K562 (cell line): ENCODE data around the gene PDE1A. TPM values are rescaled to one million over a fixed set of nuclear protein-coding genes. Genes with fewer than 3 reads are reported as not detected.

Experiments
- HEY1 ChIP-seq: fragments of 250-450 bp; sonication (Bioruptor Pico); IDR thresholded peaks from 2 replicates; pipeline ENCODE4 v1.5.0; 2020; ENCODE audit warnings: mild to moderate bottlenecking, moderate library complexity, borderline replicate concordance
- MGA ChIP-seq: fragments of 450-650 bp; IDR thresholded peaks from 2 replicates; pipeline ENCODE4 v1.6.1; 2016; ENCODE audit warnings: mild to moderate bottlenecking, moderate library complexity
- PRDM10 ChIP-seq: fragments of 450-650 bp; IDR thresholded peaks from 2 replicates; pipeline ENCODE4 v1.6.1; 2018; ENCODE audit not compliant: partially characterized antibody
- RBM22 ChIP-seq: fragments of 200-400 bp; formaldehyde crosslinking; IDR thresholded peaks from 2 replicates; pipeline ENCODE4 v1.6.1; 2018; ENCODE audit warnings: low read length, low read depth; ENCODE audit not compliant: poor library complexity, severe bottlenecking
- ZBTB11 ChIP-seq, 3 experiments: fragments of 200-800 bp in 1 of 3; fragments of 250-450 bp in 1 of 3; fragments of 450-650 bp in 1 of 3; sonication (Bioruptor Pico) in 1 of 3; sonication (Bioruptor generic) in 1 of 3; formaldehyde crosslinking in 1 of 3; IDR thresholded peaks; 2 replicates each; pipeline versions ENCODE4 v1.6.1 to v1.8.0; 2016 to 2022; ENCODE audit warnings: mild to moderate bottlenecking in 2 of 3, missing genetic modification characterization in 2 of 3, missing compliant biosample characterization in 1 of 3, moderate library complexity in 1 of 3
- ZNF707 ChIP-seq: fragments of 250-450 bp; sonication (Bioruptor Pico); conservative IDR thresholded peaks from 2 replicates; pipeline ENCODE4 v1.8.0; 2022; ENCODE audit warnings: inconsistent platforms, mild to moderate bottlenecking, moderate library complexity
- polyA plus RNA-seq, 8 experiments: library from polyadenylated mRNA; depleted of rRNA in 4 of 8; stranded (reverse) in 5 of 8; unstranded in 3 of 8; fragments of >200 nt; fragmentation: Nextera tagmentation in 2 of 8; fragmentation: Illumina TruSeq in 1 of 8; extraction: Ambion mirVana in 2 of 8; extraction: Trizol in 1 of 8; gene quantifications; 2 replicates each; pipeline versions ENCODE4 v1.2.1 to v1.2.3, GENCODE V29; 2011 to 2014; ENCODE audit warnings: inconsistent platforms in 1 of 8, missing spikeins in 1 of 8
- total RNA-seq, 7 experiments: library from RNA; depleted of rRNA in 6 of 7; stranded (reverse); fragments of >200 nt in 6 of 7; fragmentation: Illumina TruSeq in 2 of 7; extraction: Trizol in 2 of 7; gene quantifications; 2 replicates each; pipeline versions ENCODE4 v1.2.1 to v1.2.3, GENCODE V29; 2011 to 2021; ENCODE audit warnings: low replicate concordance in 1 of 7

PDE1A gene
- total and polyA plus RNA-seq, 9 of the 15 experiments (the other 6 are each of a cell fraction or from before 2014, with no cell fraction given), result 0.14 to 0.91 (median 0.32) TPM

GRCh38 chr2:182170341-182170740 lies 256.5 kb downstream of the PDE1A start (continued):
- TF ChIP-seq MGA (no peak), ZNF707 (CRISPR knock-in tag) (no peak), RBM22 (no peak), HEY1 (no peak), ZBTB11 (CRISPR knock-in tag; IDR thresholded peaks at IDR 0.05) (no peak), PRDM10 (no peak)
